HG03469 (cell line): ENCODE results near the gene CCDC107.
"Not testable (repeated sequence)": the region's sequence is repeated elsewhere in the genome, so short reads cannot be mapped to it uniquely, and the experiment has no call there.

Source experiments
- ATAC-seq: cut with Tn5 transposase; IDR thresholded peaks from one replicate; pipeline ENCODE4 v1.9.1; 2021; ENCODE audit warnings: mild to moderate bottlenecking, moderate library complexity, moderate number of reproducible peaks; ENCODE audit not compliant: unreplicated experiment

CCDC107 gene

DNA sequence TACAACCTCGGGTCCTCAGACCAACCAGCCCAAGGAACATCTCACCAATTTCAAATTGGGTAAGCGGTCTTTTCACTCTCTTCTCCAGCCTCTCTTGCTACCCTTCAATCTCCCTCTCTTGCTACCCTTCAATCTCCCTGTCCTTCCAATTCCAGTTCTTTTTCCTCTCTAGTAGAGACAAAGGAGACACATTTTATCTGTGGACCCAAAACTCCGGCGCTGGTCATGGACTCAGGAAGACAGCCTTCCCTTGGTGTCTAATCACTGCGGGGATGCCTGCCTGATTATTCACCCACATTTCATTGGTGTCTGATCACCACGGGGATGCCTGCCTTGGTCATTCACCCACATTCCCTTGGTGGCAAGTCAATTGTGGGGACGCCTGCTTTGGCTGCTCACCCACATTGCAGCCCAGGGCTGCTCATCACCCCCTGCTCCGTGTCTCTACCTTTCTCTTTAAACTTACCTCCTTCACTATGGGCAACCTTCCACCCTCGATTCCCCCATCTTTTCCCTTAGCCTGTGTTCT, 20.6 kb upstream of the CCDC107 start:
- not testable (repeated sequence) for ATAC-seq

DNA sequence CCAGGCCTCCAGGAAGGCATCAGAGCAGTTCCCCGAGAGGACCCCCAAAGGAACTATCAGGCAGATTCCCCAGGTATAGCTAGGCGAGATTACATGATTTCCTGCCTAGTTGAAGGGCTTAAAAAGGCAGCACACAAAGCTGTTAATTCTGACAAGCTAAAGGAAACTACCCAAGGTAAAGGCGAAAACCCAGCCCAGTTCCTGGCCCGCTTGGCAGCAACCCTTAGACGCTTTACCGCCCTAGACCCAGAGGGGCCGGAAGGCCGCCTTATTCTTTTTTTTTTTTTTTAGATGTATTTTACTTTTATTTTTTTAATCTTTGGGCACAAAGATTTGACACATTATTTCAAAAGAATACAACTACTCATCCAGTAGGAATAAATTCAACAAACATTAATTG, 19.3 kb upstream of the CCDC107 start:
- not testable (repeated sequence) for ATAC-seq

- not testable (repeated sequence) for ATAC-seq
These were observed 18.9 kb upstream of the CCDC107 start for GRCh38 chr9:35639225-35639624.

- ATAC-seq, result no peak
These were observed 18.5 kb upstream of the CCDC107 start for GRCh38 chr9:35639631-35640030.

- not testable (repeated sequence) for ATAC-seq
These were observed 17.7 kb upstream of the CCDC107 start for GRCh38 chr9:35640431-35640830.

- ATAC-seq, result not testable (repeated sequence)
These were observed 16.6 kb upstream of the CCDC107 start for GRCh38 chr9:35641478-35641877.

DNA sequence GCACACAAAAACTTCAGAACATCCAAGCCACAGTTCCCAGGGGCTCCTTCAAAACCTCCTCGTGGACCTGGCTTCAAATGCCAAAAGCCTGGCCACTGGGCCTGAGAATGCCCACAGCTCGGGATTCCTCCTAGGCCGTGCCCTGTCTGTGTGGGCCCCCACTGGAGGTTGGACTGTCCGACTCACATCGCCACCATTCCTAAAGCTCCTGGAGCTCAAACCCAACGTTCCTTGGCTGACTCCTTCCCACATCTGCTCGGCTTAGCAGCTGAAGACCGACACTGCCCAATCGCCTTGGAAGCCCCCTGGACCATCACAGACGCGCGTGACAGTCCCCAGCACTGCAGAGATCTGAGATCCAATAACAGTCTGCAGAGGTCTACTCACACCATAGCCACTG, 15.0 kb upstream of the CCDC107 start:
- no peak for ATAC-seq

DNA sequence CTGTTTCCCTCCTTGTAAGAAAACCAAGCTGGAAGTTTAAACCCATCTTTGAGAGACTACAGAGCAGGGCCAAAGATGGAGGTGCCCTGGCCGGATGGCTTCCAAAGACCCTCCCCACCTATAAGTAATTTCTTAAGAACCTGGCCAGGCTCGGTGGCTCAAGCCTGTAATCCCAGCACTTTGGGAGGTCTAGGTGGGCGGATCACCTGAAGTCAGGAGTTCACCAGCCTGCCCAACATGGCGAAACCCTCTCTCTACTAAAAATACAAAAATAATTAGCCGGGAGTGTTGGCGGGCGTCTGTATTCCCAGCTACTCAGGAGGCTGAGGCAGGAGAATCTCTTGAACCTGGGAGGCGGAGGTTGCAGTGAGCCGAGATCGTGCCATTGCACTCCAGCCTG, 12.4 kb upstream of the CCDC107 start:
- ATAC-seq, result not testable (repeated sequence)

GRCh38 chr9:35646153-35646532, 11.9 kb upstream of the CCDC107 start:
- ATAC-seq, result no peak

DNA sequence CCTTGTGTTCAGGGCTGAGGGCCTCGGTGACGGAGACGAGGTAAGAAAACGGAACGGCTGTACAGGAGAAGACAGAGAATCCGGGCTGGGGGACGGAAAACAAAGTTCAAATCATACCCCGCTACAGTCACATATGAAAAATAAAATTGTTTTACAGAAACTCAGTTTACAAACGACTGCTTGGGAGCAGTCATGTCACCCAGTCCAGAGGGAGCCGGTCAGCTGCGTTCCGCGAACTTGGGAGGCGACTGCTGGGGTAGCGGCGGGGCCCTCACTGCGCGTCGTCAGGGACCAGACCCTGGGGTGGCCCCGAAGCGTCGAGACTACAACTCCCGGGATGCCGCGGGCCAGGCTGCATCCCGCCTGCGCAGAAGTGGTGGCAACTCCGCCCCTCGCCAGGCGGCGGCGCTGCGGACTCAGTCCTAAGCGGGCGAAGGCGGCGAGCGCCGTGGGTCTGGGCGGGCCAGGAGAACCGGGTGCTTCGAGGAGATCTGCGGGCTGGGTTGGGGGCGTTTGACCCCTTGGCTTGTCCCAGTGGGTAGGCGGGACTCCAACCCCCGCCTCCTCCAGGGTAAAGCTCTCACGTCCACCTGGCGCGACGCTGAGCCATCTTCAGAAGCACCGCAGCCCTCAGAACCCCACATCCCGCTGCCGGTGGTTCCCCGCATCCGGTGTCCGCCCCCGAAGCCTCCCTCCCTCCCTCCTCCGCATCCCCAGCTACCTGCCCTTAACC, 11.4 kb upstream of the CCDC107 start:
- ATAC-seq, result peak; percentile 62

- ATAC-seq, result no peak
These were observed 8.4 kb upstream of the CCDC107 start for GRCh38 chr9:35649431-35650340.

- no peak for ATAC-seq
These were observed 7.5 kb upstream of the CCDC107 start, which contains the start of gene SIT1 for GRCh38 chr9:35650341-35651158. SIT1 (minus strand) TSS chr9:35650931; CDS start chr9:35650853, 78 bp downstream.

DNA sequence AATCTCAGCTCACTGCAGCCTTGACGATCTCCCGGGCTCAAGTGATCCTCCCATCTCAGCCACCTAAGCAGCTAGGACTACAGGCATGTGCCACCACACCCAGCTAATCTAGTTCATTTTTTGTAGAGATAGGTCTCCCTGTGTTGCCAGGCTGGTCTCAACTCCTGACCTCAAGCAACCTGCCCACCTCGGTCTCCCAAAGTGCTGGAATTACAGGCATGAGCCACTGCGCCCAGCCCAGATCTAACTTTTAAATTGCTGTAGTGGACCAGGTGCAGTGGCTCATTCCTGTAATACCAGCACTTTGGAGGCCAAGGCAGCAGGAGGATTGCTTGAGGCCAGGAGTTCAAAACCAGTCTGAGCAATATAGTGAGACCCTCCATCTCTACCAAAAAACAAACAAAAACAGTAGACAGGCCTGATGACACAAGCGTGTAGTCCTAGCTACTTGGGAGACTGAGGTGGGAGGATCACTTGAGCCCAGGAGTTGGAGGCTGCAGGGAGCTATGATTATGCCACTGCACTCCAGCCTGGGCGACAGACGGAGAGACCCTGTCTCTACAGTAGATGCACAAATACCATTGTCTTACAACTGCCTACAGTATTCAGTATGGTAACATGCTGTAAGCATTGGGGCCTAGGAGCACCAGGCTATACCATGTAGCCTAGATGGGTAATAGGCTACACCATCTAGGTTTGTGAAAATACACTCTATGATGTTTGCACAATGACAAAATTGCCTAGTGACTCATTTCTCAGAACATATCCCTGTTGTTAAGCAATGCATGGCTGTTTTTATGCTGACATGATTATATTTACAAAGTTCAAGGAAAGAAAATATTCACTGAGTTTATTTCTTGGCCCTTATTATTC, 5.9 kb upstream of the CCDC107 start:
- ATAC-seq, result no peak

GRCh38 chr9:35652829-35653209, 5.3 kb upstream of the CCDC107 start:
- no peak for ATAC-seq

DNA sequence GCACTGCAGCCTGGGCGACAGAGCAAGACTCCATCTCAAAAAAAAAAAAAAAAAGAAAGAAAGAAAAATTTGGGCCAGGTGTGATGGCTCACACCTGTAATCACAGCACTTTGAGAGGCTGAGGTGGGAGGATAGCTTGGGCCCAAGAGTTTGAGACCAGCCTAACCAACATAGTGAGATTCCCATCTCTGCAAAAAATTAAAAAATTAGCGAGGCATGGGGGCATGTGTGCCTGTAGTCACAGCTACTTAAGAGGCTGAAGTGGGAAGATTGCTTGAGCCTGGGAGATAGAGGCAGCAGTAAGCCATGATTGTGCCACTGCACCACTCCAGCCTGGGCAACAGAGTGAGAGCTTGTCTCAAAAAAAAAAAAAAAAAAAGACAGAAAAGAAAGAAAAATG, 4.5 kb upstream of the CCDC107 start:
- no peak for ATAC-seq

GRCh38 chr9:35656348-35656747, 1.7 kb upstream of the CCDC107 start:
- no peak for ATAC-seq

DNA sequence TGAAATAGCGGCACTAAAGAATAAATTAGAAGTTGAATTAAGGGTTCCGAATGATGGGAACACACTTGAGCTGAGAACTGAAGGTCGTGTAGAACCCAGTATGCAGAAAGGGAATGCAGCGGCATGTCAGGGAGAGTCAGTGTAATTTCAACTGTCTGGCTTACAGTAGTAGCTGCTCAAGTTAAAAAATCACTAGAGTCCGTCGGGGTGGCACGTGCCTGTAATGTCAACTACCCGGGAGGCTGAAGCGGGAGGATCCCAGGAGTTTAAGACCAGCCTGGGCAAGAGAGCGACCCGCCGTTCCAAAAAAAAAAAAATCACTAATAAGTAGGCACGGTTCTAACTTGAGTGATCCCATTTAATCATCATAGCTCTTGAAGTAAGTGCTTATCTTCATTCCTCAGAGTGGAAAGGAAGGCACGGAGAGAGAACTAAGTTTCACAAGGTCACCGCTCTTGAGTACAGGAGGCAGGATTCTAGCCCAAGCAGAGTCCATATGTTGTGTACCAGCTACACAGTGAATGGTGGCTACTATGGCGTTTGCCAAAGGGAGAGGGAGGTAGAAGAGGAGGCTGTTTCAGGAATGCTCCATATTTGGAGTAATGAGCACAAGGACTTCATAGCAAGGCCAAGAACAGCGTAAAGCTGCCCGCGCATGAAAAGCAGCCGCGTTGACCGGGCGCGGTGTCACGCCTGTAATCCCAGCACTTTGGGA, 1.1 kb upstream of the CCDC107 start:
- no peak for ATAC-seq

GRCh38 chr9:35657546-35658136, 451 bp upstream of the CCDC107 start, which contains the start of gene RMRP:
RMRP (minus strand) TSS chr9:35658019.
- ATAC-seq, result peak; percentile 80

- no peak for ATAC-seq
These were observed 802 bp downstream of the CCDC107 start for GRCh38 chr9:35658968-35659220.
